GM15510 (cell line): ENCODE measurements around the gene PJA2.

Experiments
- POLR2A ChIP-seq: IDR thresholded peaks from 3 replicates; pipeline ENCODE4 v1.6.1; 2011; ENCODE audit warnings: borderline replicate concordance; ENCODE audit not compliant: insufficient read length; ENCODE audit errors: extremely low read depth

PJA2 gene

GRCh38 chr5:109329333-109330237 lies 80.2 kb downstream of the PJA2 start:
- no peak for TF ChIP-seq POLR2A

GRCh38 chr5:109328626-109329025 lies 81.1 kb downstream of the PJA2 start:
- TF ChIP-seq POLR2A = no peak

GRCh38 chr5:109327570-109327969 lies 82.2 kb downstream of the PJA2 start:
- TF ChIP-seq POLR2A = no peak

GRCh38 chr5:109326919-109327318 lies 82.9 kb downstream of the PJA2 start:
- TF ChIP-seq POLR2A = no peak

- TF ChIP-seq POLR2A = no peak
These were observed 84.3 kb downstream of the PJA2 start for GRCh38 chr5:109325456-109325855.

- no peak for TF ChIP-seq POLR2A
These were observed 84.8 kb downstream of the PJA2 start for GRCh38 chr5:109324931-109325330.

- no peak for TF ChIP-seq POLR2A
These were observed 85.4 kb downstream of the PJA2 start for GRCh38 chr5:109324351-109324750.

GRCh38 chr5:109322694-109323093 lies 87.1 kb downstream of the PJA2 start:
- TF ChIP-seq POLR2A = no peak

GRCh38 chr5:109319351-109319750 lies 90.4 kb downstream of the PJA2 start:
- TF ChIP-seq POLR2A = no peak

GRCh38 chr5:109318455-109319108 lies 91.2 kb downstream of the PJA2 start:
- no peak for TF ChIP-seq POLR2A

- no peak for TF ChIP-seq POLR2A
These were observed 93.1 kb downstream of the PJA2 start for GRCh38 chr5:109316634-109317033.

- TF ChIP-seq POLR2A = no peak
These were observed 94.5 kb downstream of the PJA2 start for GRCh38 chr5:109315245-109315644.

- TF ChIP-seq POLR2A = no peak
These were observed 96.6 kb downstream of the PJA2 start for GRCh38 chr5:109313127-109313526.

- no peak for TF ChIP-seq POLR2A
These were observed 97.1 kb downstream of the PJA2 start for GRCh38 chr5:109312695-109313094.

- TF ChIP-seq POLR2A = no peak
These were observed 99.5 kb downstream of the PJA2 start for GRCh38 chr5:109310315-109310714.
